HG03060 (cell line): ENCODE data around the gene OR6P1.

Source experiments
- ATAC-seq: cut with Tn5 transposase; IDR thresholded peaks from one replicate; pipeline ENCODE4 v1.9.1; 2021; ENCODE audit warnings: low read depth, moderate number of reproducible peaks; ENCODE audit not compliant: unreplicated experiment

OR6P1 gene

GRCh38 chr1:158570480-158570879 is at the start of gene OR6P1:
Gene OR6P1 (minus strand): TSS chr1:158570580. CDS start chr1:158563604, 6,976 bp downstream.
- ATAC-seq: no peak

- ATAC-seq: no peak
Measured at GRCh38 chr1:158613764-158614163, 43.4 kb upstream of the OR6P1 start.

DNA sequence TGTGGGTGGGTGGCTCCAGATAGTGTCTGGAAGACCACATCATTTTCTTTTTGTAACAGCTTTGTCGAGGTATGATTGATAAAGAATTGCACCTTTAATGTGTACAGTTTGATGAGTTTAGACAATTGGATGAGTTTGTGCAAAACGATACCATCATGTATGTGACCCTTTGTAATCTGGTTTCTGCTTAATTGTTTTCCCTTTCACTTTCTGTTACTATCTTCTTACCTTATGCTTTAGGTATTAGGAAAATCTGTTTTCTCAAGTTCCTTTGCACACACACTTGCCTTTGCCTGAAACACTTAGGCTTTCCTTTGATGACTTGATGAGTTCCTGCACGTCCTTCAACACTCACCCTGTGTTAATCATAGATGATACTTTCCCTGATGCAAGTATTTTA is 41.5 kb upstream of the OR6P1 start:
- no peak for ATAC-seq

DNA sequence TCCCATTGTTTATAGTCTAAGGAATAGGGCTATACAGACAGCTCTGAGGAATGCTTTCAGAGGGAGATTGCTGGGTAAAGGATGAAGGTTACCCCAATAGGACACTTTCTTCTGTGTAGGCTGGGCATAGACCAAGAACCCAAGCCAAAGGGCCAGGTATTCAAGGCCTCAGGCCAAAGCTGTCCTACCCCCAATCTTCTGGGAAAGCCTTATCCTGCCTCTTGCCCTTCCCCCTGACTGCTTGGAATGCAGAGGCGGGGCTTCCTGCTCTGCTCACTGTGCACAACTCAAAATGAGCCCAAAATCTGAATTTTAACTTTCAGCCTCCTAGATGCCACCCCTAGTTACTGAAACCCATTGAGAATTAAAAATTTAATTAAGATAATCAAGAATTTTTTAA is 36.9 kb upstream of the OR6P1 start:
- ATAC-seq: no peak

DNA sequence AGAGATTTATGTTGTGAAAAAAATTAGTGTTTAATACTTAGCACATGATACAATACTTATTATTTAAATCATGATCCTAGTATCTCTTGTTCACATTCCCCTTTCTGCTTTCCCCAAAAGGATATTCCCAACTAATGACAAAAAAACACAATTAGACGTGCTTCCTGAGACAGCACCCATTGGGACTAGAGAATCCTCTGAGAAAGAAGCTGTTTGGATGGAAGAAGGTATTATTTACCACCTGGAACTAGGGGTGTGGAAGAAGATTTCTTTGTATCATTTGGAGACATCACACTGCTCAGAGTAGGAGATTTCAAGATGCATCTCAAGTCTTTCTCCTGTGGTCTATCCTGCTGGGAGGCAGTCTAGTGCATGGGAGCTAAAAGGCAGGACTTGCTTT is 34.6 kb upstream of the OR6P1 start, which contains the start of gene OR10Z1:
Gene OR10Z1 (plus strand): TSS at position 301 of the 400 bp plus-strand sequence. CDS start 1,171 bp downstream, outside the sequence.
- no peak for ATAC-seq

DNA sequence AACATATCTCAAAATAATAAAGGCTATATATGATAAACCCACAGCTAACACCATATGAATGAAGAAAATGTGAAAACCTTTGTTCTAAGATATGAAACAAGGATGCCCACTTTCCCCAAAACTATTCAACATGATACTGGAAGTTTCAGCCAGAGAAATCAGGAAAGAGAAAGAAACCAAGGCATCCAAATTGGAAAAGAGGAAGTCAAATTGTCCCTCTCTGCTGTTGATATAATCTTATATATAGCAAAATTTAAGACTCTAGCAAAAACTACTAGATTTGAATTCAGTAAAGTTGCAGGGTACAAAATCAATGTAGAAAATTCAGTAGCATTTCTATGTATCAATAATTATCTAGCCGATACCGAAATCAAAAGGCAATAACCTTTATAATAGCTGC is 30.4 kb upstream of the OR6P1 start:
- ATAC-seq: no peak

DNA sequence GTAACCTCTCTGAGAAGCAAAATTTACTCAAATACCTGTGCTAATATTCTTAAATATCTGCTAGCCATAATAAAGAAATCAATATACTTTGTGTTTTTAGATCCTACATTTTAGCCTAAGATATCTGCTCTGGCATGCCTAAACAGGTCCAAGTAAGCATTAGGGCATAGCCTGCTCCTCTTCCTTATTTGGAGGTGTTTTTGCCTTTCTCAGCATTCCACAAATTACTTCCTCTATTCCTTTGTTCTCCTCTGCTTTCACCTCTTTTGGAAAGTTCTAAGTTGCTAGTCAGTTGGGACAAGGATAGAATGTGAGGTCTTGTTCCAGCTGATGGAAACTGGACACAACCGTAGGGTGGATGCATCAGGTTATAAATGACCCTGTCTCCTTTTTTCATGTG is 16.6 kb upstream of the OR6P1 start:
- no peak for ATAC-seq

GRCh38 chr1:158583962-158584361 is 13.6 kb upstream of the OR6P1 start:
- no peak for ATAC-seq

DNA sequence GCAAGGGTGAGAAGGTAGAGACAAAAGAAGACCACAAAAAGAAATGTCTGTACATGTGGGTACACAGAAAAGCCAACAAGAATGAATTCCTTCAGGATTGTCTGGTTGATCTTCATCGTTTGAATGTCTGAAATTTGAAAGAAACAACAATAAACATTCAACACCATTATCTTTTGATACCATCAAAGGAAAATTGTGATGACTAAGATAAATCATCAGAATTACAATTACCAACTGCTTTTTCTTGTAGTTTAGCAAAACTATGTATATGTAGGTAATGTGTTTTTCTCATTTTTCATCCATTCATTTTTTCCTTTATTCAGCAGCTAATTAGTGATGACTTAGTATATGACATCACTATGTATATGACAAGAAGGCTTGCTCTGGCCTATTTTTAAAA is 9.4 kb upstream of the OR6P1 start, which contains the start of gene OR10X1:
Gene OR10X1 (minus strand): TSS at position 167 of the 400 bp plus-strand sequence. CDS start 0 bp downstream, at position 167.
- ATAC-seq: no peak

DNA sequence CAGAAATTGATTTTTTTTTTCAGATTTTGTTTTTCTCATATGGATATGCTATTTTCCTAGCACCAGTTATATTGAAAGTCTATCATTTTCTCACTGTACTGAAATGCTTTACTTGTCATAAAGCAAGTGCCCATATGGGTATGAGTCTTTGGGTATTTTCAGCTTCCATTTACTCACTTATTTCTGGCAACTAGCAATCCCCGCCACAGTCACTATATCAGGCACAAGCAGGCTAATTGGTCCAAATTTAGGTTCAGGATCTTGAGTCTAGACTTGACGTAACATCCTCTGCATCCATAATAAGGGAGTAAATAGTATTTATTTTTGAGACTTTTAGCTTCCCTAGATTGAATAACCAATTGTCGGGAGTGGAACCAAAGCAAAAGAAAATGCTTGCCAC is 7.2 kb upstream of the OR6P1 start:
- ATAC-seq: no peak

DNA sequence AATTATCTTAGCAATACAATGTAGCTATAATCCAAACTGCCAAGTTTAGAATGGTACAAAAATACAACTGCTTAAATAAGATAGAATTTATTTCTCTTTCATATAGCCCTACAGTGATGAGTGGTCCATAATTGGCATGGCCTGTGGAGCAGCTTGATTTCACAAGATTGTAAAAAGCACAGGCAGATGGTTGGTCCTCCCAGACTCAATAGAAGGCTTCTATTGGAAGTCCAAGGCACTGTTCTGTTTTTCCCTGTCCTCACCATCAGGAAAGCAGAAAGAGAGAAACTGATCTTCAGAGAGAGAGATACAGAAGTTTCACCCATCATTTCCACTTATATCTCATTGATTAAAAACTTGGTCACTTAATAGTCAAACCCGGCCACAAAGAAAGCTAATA is 1.8 kb upstream of the OR6P1 start:
- ATAC-seq: no peak

DNA sequence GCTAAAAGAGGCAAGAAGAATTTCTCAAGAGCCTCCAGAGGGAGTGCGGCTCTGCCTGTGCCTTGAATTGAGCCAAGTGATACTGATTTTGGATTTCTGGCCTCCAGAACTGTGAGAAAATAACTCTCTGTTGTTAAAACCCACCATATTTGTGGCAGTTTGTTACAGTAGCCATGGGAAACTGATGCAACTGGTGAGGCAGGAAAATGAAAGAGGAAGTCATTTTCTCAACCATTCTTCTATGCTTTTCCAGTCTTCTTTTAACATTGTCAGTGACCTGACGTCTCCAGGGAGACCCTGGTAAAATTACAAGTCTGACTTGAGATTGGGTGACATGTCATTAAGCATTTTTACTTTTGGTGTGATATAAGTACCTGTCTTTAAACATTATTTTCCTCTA is 5.8 kb downstream of the OR6P1 start:
- ATAC-seq: no peak

GRCh38 chr1:158563853-158564252 is 6.5 kb downstream of the OR6P1 start:
- ATAC-seq: no peak

GRCh38 chr1:158559696-158560095 is 10.7 kb downstream of the OR6P1 start:
- ATAC-seq: no peak

DNA sequence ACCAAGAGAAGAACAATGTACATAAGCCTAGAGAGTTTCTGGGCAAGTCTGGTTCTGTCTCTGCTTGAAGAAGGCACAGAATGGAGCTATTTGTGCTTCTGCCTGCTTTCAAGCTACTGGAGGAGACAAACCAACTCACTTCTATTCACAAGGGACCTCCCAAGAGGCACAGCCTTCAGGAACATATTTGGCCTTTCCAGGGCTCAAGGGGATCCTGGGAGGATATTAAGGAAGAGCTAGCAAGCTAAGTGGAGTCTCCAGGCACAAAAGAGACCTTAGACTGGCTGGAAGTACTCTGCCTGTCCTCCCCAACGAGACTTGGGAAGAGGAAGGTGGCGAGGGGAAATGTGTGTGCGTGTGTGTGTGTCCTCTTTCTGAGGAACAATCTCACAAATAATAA is 16.0 kb downstream of the OR6P1 start, which contains the start of gene OR6Y1:
Gene OR6Y1 (minus strand): TSS at position 54 of the 400 bp plus-strand sequence. CDS start 6,300 bp downstream, outside the sequence.
- ATAC-seq: no peak

- no peak for ATAC-seq
Measured at GRCh38 chr1:158552296-158552695, 18.1 kb downstream of the OR6P1 start.

GRCh38 chr1:158547533-158547932 is 22.8 kb downstream of the OR6P1 start:
- ATAC-seq: no peak

GRCh38 chr1:158537609-158538008 is 32.8 kb downstream of the OR6P1 start:
- no peak for ATAC-seq

- no peak for ATAC-seq
Measured at GRCh38 chr1:158534496-158534895, 35.9 kb downstream of the OR6P1 start.

- no peak for ATAC-seq
Measured at GRCh38 chr1:158527190-158527815, 43.1 kb downstream of the OR6P1 start.

DNA sequence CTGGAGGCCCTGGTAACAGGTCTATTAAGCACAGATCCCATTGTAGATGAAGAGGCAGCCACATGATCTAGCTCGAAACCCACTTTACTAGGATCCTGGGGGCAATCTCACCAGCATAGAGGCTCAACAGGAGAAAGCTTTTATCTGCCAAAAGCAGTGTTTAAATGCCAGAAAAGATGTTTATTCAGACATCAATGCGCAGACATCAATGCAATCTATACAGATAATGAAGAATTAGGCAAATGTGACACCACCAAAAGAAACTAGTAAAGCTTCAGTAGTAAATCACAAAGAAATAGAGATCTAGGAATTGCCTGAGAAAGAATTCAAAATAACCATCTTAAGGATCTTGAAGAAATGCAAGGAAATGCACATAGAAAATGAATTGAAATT is 48.7 kb downstream of the OR6P1 start:
- ATAC-seq: no peak

GRCh38 chr1:158520955-158521665 is 49.3 kb downstream of the OR6P1 start:
- no peak for ATAC-seq
